CD14-positive monocyte (primary cell): ENCODE results near the gene CLEC4C. TPM values are rescaled to one million over a fixed set of nuclear protein-coding genes. Genes with fewer than 3 reads are reported as not detected.
"Not testable (repeated sequence)": the region's sequence is repeated elsewhere in the genome, so short reads cannot be mapped to it uniquely, and the experiment has no call there.

Experiments used
- DNase-seq, 3 donors: peaks; one replicate each; pipeline ENCODE4 v3.0.0-alpha.2; 2011 to 2022
- H2AFZ ChIP-seq: 2 replicates; pipeline ENCODE4 v1.6.0; 2012; ENCODE audit warnings: mild to moderate bottlenecking, low read depth, low read length, inconsistent platforms; ENCODE audit not compliant: insufficient read depth, poor library complexity, severe bottlenecking
- H3K27ac ChIP-seq, 2 donors: 1 replicate in 1 of 2; 2 replicates in 1 of 2; pipeline ENCODE4 v1.5.1; 2012 to 2013; ENCODE audit warnings: low read length in 2 of 2, control low read depth in 1 of 2, inconsistent platforms in 1 of 2, low read depth in 1 of 2, mild to moderate bottlenecking in 1 of 2
- H3K27me3 ChIP-seq, 2 donors: one replicate each; pipeline versions ENCODE4 v1.6.0 to v1.6.1; 2011 to 2013; ENCODE audit warnings: low read length in 2 of 2; ENCODE audit not compliant: control insufficient read depth in 2 of 2, insufficient read depth in 2 of 2
- H3K36me3 ChIP-seq, 2 donors: replicated peaks in 1 of 2; 1 replicate in 1 of 2; 2 replicates in 1 of 2; pipeline versions ENCODE4 v1.5.1 to v1.6.1; 2012 to 2013; ENCODE audit warnings: low read length in 2 of 2, control low read depth in 1 of 2, inconsistent platforms in 1 of 2, mild to moderate bottlenecking in 1 of 2; ENCODE audit not compliant: insufficient read depth in 2 of 2, control insufficient read depth in 1 of 2
- H3K4me1 ChIP-seq, 2 donors: 1 replicate in 1 of 2; 2 replicates in 1 of 2; pipeline versions ENCODE4 v1.5.1 to v1.6.1; 2012 to 2013; ENCODE audit warnings: low read length in 2 of 2, control low read depth in 1 of 2, inconsistent platforms in 1 of 2, mild to moderate bottlenecking in 1 of 2, moderate library complexity in 1 of 2; ENCODE audit not compliant: insufficient read depth in 2 of 2, control insufficient read depth in 1 of 2
- H3K4me2 ChIP-seq: replicated peaks from 2 replicates; pipeline ENCODE3; 2012; ENCODE audit warnings: low read length, moderate library complexity, mild to moderate bottlenecking; ENCODE audit not compliant: poor library complexity, severe bottlenecking; ENCODE audit errors: extremely low read depth
- H3K4me3 ChIP-seq, 3 experiments: fragments of 200-600 bp in 1 of 3; sonication (generic) in 1 of 3; replicated peaks in 1 of 3; 1 replicate in 2 of 3; 2 replicates in 1 of 3; pipeline ENCODE4 v1.5.1; 2011 to 2013; ENCODE audit warnings: low read length in 3 of 3, mild to moderate bottlenecking in 3 of 3, control low read depth in 2 of 3, low read depth in 2 of 3, inconsistent platforms in 1 of 3, moderate library complexity in 1 of 3
- H3K79me2 ChIP-seq: 2 replicates; pipeline ENCODE4 v1.6.0; 2012; ENCODE audit warnings: mild to moderate bottlenecking, control low read depth, inconsistent platforms, low read length, moderate library complexity; ENCODE audit not compliant: insufficient read depth
- H3K9ac ChIP-seq: 2 replicates; pipeline ENCODE4 v1.6.0; 2017; ENCODE audit warnings: low read length, mild to moderate bottlenecking; ENCODE audit not compliant: insufficient read depth, poor library complexity, severe bottlenecking
- H3K9me3 ChIP-seq, 2 donors: replicated peaks in 1 of 2; 1 replicate in 1 of 2; 2 replicates in 1 of 2; pipeline versions ENCODE4 v1.5.1 to v1.6.1; 2012 to 2013; ENCODE audit warnings: low read length in 2 of 2, control low read depth in 1 of 2; ENCODE audit not compliant: control insufficient read depth in 1 of 2, insufficient read depth in 1 of 2
- H4K20me1 ChIP-seq: 2 replicates; pipeline ENCODE4 v1.6.0; 2012; ENCODE audit warnings: mild to moderate bottlenecking, low read length, control low read depth, moderate library complexity; ENCODE audit not compliant: insufficient read depth
- H3K27ac Mint-ChIP-seq, 7 donors: one replicate each; pipeline ENCODE4 v1.8.0; 2020; ENCODE audit warnings: mild to moderate bottlenecking in 7 of 7, mixed read lengths in 7 of 7, moderate library complexity in 6 of 7, inconsistent platforms in 2 of 7
- H3K27me3 Mint-ChIP-seq, 3 donors: one replicate each; pipeline ENCODE4 v1.8.0; 2021 to 2022; ENCODE audit warnings: low read depth in 3 of 3, mild to moderate bottlenecking in 3 of 3, mixed read lengths in 3 of 3, moderate library complexity in 3 of 3, inconsistent platforms in 1 of 3
- H3K36me3 Mint-ChIP-seq, 2 donors: one replicate each; pipeline ENCODE4 v1.8.0; 2020; ENCODE audit warnings: mixed read lengths in 2 of 2, inconsistent platforms in 1 of 2, mild to moderate bottlenecking in 1 of 2
- H3K4me1 Mint-ChIP-seq: one replicate; pipeline ENCODE4 v1.8.0; 2020; ENCODE audit warnings: mild to moderate bottlenecking, mixed read lengths
- H3K4me3 Mint-ChIP-seq, 2 donors: one replicate each; pipeline ENCODE4 v1.8.0; 2020; ENCODE audit warnings: mild to moderate bottlenecking in 2 of 2, mixed read lengths in 2 of 2, moderate library complexity in 1 of 2
- H3K9me3 Mint-ChIP-seq, 7 donors: one replicate each; pipeline ENCODE4 v1.8.0; 2020 to 2022; ENCODE audit warnings: mixed read lengths in 7 of 7, mild to moderate bottlenecking in 6 of 7, moderate library complexity in 6 of 7, inconsistent platforms in 2 of 7
- CTCF ChIP-seq: fragments of 200-600 bp; IDR thresholded peaks from one replicate; pipeline ENCODE4 v1.8.0; 2022; ENCODE audit warnings: antibody characterized with exemption, mild to moderate bottlenecking
- whole genome bisulfite sequencing: methylation state at CpG from one replicate; pipeline ENCODE4 v1.1.5; 2013; ENCODE audit warnings: missing lambda C conversion rate; ENCODE audit not compliant: insufficient coverage; 5-methylcytosine and 5-hydroxymethylcytosine counted together
- intact Hi-C, 2 donors: fragments of 100-400 bp; cut with micrococcal nuclease; formaldehyde crosslinking; loops; one replicate each; pipeline versions ENCODE4 v1.15.0 to v1.15.1; 2023
- polyA minus RNA-seq: library from RNA; depleted of rRNA, polyadenylated mRNA; stranded (reverse); fragments of >200 nt; gene quantifications from 2 replicates; pipeline ENCODE4 v1.2.3, GENCODE V29; 2012
- polyA plus RNA-seq, 3 donors: library from polyadenylated mRNA; depleted of rRNA in 1 of 3; unstranded in 2 of 3; stranded (reverse) in 1 of 3; fragments of 300-500 nt in 2 of 3; fragments of >200 nt in 1 of 3; fragmentation: Illumina TruSeq in 2 of 3; gene quantifications; 1 replicate in 2 of 3; 2 replicates in 1 of 3; pipeline ENCODE4 v1.2.3, GENCODE V29; 2012 to 2021
- total RNA-seq, 12 experiments: library from RNA in 1 of 12; stranded (reverse) in 1 of 12; fragments of 120-200 nt in 1 of 12; gene quantifications; one replicate each; pipeline ENCODE4 v1.2.4 and lab custom pipeline; 2013 to 2026; ENCODE audit warnings: mixed read lengths in 6 of 12, inconsistent platforms in 1 of 12

CLEC4C gene
- 1.7 TPM for total RNA-seq (2013)
- 1 to 10 TPM in 1 of 3 donors, under 1 TPM in 1, not detected in 1; 0.54 to 1.4 TPM for polyA plus RNA-seq
- not detected in 2 replicates for polyA minus RNA-seq
- total RNA-seq (lab: John Stamatoyannopoulos, UW): 0 to 1.4 (median 0.23) reads per million in 11 experiments

DNA sequence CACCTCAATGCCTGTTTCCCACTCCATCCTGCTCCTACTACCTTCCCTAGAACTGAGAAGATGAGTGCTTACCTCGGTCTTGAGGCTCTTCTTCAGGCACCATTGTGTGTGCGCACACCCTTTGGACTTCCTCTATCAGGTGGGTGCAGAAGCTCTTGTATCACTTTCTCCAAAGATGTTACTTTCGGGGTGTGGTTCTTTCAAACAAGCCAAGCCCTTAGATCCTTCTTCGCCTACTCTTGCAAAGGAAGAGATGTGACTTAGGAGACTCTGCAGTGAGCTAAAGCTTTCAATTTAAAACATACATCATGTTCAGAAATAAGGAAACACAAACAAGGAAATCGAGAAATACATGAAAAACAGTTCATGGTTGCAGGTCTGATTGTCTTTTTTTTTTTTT lies at the start of gene CLEC4C:
CLEC4C (minus strand) TSS at position 130 of the 400 bp plus-strand sequence; CDS start at position 103, 27 bp downstream.
- Histone ChIP-seq H3K27me3 (no peaks in the 10 kb centered on the region), H3K4me2 (no peak within 1 kb of the TSS), H4K20me1 (no peaks in the 10 kb centered on the region), H3K9ac (no peak within 1 kb of the TSS), H2AFZ (peak within 1 kb of the TSS; percentile 31), H3K4me3 (no peak within 1 kb of the TSS), H3K9me3 (no peaks in the 10 kb centered on the region), H3K36me3 (no peaks in the 10 kb centered on the region), H3K79me2 (no peaks in the 10 kb centered on the region), H3K4me1 (peaks cover 7 to 27% of the 10 kb centered on the region in 2 donors), H3K27ac (no peak within 1 kb of the TSS)
- intact Hi-C loops: no loop called here
- Mint-ChIP-seq H3K9me3 (peaks cover 0 to 5% (median 3%) of the 10 kb centered on the region in 7 donors), H3K27me3 (peaks cover 0 to 1% (median 0%) of the 10 kb centered on the region in 3 donors), H3K4me3 (peak within 1 kb of the TSS; percentile 34 to 52), H3K36me3 (no peaks in the 10 kb centered on the region), H3K27ac (peak within 1 kb of the TSS; percentile 16 to 88 (median 72)), H3K4me1 (peaks cover 42% of the 10 kb centered on the region)
- no CpG with 5 or more reads among the region's 5 CpGs for WGBS
- peak in 2 of 3 donors; percentile 8 to 44 for DNase-seq
- TF ChIP-seq CTCF: no peak

DNA sequence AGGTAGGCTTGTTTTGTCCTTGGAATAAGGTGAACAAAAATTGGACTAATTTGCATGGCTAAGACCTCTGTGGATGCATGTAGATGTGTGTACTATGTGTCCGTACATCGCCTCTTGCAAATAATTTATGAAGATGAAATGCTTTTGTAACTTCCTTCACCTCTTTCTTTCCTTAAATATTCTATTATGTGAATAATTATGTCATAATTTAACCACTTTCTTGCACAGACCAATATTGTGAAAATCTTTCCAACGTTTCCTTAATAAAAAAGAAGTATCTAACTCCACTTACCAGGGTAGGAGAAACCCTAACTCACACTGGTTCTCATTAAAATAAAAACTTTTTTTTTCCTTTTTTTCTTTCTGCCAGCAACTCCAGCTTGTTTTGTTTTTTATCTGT lies 46.0 kb upstream of the CLEC4C start:
- H3K4me3 ChIP-seq: peak overlapping the region in 1 of 3 experiments; percentile 12
- Mint-ChIP-seq H3K27ac (peak overlapping the region; percentile 5 to 83 (median 51)), H3K4me1 (peaks cover 61% of the 10 kb centered on the region), H3K4me3 (peak overlapping the region in 1 of 2 donors; percentile 62), H3K27me3 (peaks cover 0 to 2% (median 0%) of the 10 kb centered on the region in 3 donors), H3K9me3 (peaks cover 0 to 2% (median 0%) of the 10 kb centered on the region in 7 donors), H3K36me3 (no peaks in the 10 kb centered on the region)
- H3K27ac ChIP-seq: peak overlapping the region in 1 of 2 donors; percentile 20
- TF ChIP-seq CTCF: no peak
- H3K27me3 ChIP-seq: no peaks in the 10 kb centered on the region
- WGBS: no CpG with 5 or more reads among the region's 3 CpGs
- H3K36me3 ChIP-seq: no peaks in the 10 kb centered on the region
- no peaks in the 10 kb centered on the region for H4K20me1 ChIP-seq
- peak in 1 of 3 donors; percentile 10 for DNase-seq
- H2AFZ ChIP-seq: no peak overlapping the region
- no peaks in the 10 kb centered on the region for H3K9me3 ChIP-seq
- H3K4me1 ChIP-seq: peaks cover 41 to 48% of the 10 kb centered on the region in 2 donors
- intact Hi-C loops: no loop called here
- H3K4me2 ChIP-seq: peak overlapping the region; percentile 36
- no peak overlapping the region for H3K9ac ChIP-seq
- H3K79me2 ChIP-seq: no peaks in the 10 kb centered on the region

DNA sequence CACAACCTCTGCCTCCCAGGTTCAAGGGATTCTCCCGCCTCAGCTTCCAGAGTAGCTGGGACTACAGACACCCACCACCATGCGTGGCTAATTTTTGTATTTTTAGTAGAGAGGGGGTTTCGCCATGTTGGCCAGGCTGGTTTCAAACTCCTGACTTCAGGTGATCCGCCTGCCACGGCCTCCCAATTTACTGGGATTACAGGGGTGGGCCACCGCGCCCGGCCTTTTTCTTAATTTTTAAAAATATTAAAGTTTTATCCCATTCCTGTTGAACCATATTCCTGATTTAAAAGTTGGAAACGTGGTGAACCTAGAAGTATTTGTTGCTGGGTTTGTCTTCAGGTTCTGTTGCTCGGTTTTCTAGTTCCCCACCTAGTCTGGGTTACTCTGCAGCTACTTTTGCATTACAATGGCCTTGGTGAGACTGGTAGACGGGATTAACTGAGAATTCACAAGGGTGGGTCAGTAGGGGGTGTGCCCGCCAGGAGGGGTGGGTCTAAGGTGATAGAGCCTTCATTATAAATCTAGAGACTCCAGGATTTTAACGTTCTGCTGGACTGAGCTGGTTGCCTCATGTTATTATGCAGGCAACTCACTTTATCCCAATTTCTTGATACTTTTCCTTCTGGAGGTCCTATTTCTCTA lies 41.8 kb upstream of the CLEC4C start, which contains the start of gene NANOG:
NANOG (plus strand) TSS at position 519 of the 645 bp plus-strand sequence. CDS start 213 bp downstream, outside the sequence.
- H3K27me3 Mint-ChIP-seq, H3K9me3 ChIP-seq, H3K9me3 Mint-ChIP-seq, H3K36me3 Mint-ChIP-seq, intact Hi-C loops, H3K79me2 ChIP-seq, H3K36me3 ChIP-seq, H3K9ac ChIP-seq, H4K20me1 ChIP-seq, H3K27me3 ChIP-seq, DNase-seq: not testable (repeated sequence)
- peak within 1 kb of the TSS in 1 of 2 donors; percentile 89 for H3K4me3 Mint-ChIP-seq
- peaks cover 67% of the 10 kb centered on the region for H3K4me1 Mint-ChIP-seq
- peak within 1 kb of the TSS in 5 of 7 donors; percentile 31 to 83 (median 75) for H3K27ac Mint-ChIP-seq
- Histone ChIP-seq H3K4me1 (peaks cover 54 to 59% of the 10 kb centered on the region in 2 donors), H2AFZ (peak within 1 kb of the TSS; percentile 71), H3K4me3 (peak within 1 kb of the TSS in 1 of 3 experiments; percentile 39), H3K27ac (peak within 1 kb of the TSS in 1 of 2 donors; percentile 29), H3K4me2 (peak within 1 kb of the TSS; percentile 55)
- WGBS: no CpG with 5 or more reads among the region's 13 CpGs
